Smooth muscle cell (in vitro differentiated cells): ENCODE results near the gene BRF1. TPM values are rescaled to one million over a fixed set of nuclear protein-coding genes. Genes with fewer than 3 reads are reported as not detected.

Experiments
- DNase-seq: peaks from one replicate; lab custom pipeline; 2025; ENCODE audit not compliant: unreplicated experiment; lab: John Stamatoyannopoulos, UW
- H2AFZ ChIP-seq: fragments of 200-600 bp; sonication (generic); 2 replicates; pipeline ENCODE4 v1.6.0; 2016; ENCODE audit warnings: antibody characterized with exemption, low read depth, mild to moderate bottlenecking
- H3F3A ChIP-seq: fragments of 200-600 bp; sonication (generic); 2 replicates; pipeline ENCODE4 v1.6.0; 2017; ENCODE audit warnings: antibody characterized with exemption, low read depth
- H3K27ac ChIP-seq: fragments of 200-600 bp; sonication (generic); 2 replicates; pipeline ENCODE4 v1.5.1; 2016; ENCODE audit warnings: low read depth, mild to moderate bottlenecking
- H3K27me3 ChIP-seq: fragments of 200-600 bp; sonication (generic); 2 replicates; pipeline ENCODE4 v1.6.1; 2016; ENCODE audit warnings: low read depth, mild to moderate bottlenecking
- H3K36me3 ChIP-seq: fragments of 200-600 bp; sonication (generic); 2 replicates; pipeline ENCODE4 v1.5.1; 2016; ENCODE audit warnings: low read depth
- H3K4me1 ChIP-seq: fragments of 200-600 bp; sonication (generic); 2 replicates; pipeline ENCODE4 v1.5.1; 2016; ENCODE audit warnings: low read depth
- H3K4me2 ChIP-seq: fragments of 200-600 bp; sonication (generic); 2 replicates; pipeline ENCODE4 v1.6.0; 2016; ENCODE audit warnings: mild to moderate bottlenecking
- H3K4me3 ChIP-seq: fragments of 200-600 bp; sonication (generic); 2 replicates; pipeline ENCODE4 v1.5.1; 2016; ENCODE audit warnings: mild to moderate bottlenecking
- H3K79me2 ChIP-seq: fragments of 200-600 bp; sonication (generic); 2 replicates; pipeline ENCODE4 v1.6.0; 2016; ENCODE audit warnings: low read depth, mild to moderate bottlenecking
- H3K9ac ChIP-seq: fragments of 200-600 bp; sonication (generic); 2 replicates; pipeline ENCODE4 v1.6.0; 2016; ENCODE audit warnings: low read depth
- H3K9me3 ChIP-seq: fragments of 200-600 bp; sonication (generic); replicated peaks from 2 replicates; pipeline ENCODE4 v1.5.1; 2016; ENCODE audit warnings: low read depth
- H4K20me1 ChIP-seq: fragments of 200-600 bp; sonication (generic); 2 replicates; pipeline ENCODE4 v1.6.0; 2016; ENCODE audit warnings: low read depth
- WGBS: methylation state at CpG from one replicate; pipeline ENCODE4 v1.1.7; 2016; ENCODE audit warnings: low lambda C conversion rate; 5-methylcytosine and 5-hydroxymethylcytosine counted together
- polyA plus RNA-seq: library from polyadenylated mRNA; unstranded; fragments of >200 nt; fragmentation: Nextera tagmentation; extraction: Ambion mirVana; gene quantifications from 2 replicates; pipeline ENCODE4 v1.2.1, GENCODE V29; 2016
- total RNA-seq: library from RNA; depleted of rRNA; stranded (reverse); fragments of >200 nt; gene quantifications from 2 replicates; pipeline ENCODE4 v1.2.3, GENCODE V29; 2014
- TF ChIP-seq, protein P1 (sequence below): fragments of 200-600 bp; sonication (generic); IDR thresholded peaks from 2 replicates; pipeline ENCODE4 v1.5.1; 2017; ENCODE audit warnings: borderline replicate concordance, mild to moderate bottlenecking, antibody characterized with exemption; ENCODE audit not compliant: insufficient read depth, poor library complexity, severe bottlenecking

Gene BRF1
- total and polyA plus RNA-seq, 2 experiments from 2014 or later: 12.5 to 15.9 TPM

DNA sequence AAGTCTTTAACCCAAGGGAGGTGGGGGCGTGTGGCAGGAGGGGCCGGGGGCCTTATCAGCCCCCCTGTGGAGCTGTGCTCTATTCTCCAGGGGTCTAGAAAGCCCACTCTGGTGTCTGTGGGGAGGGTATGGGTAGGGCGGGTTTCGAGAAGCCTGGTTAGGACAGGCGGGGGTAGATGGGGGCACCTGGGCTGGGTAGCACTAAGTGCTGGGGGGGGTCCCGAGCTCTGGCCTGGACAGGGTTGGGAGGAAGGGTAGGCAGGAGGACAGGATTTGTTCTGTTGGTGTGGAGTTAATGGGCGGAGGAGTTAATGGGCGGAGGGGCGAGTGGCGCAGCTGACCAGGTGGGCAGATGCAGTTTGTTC is 15.8 kb upstream of the BRF1 start:
- H3F3A ChIP-seq: no peaks in the 10 kb centered on the region
- peaks cover 59% of the 10 kb centered on the region for H3K79me2 ChIP-seq
- no peak overlapping the region for H3K4me2 ChIP-seq
- DNase-seq: no peak
- 97% methylated on average over 9 of the region's 10 CpGs for WGBS
- no peak overlapping the region for H3K4me3 ChIP-seq
- TF ChIP-seq, protein P1, sequence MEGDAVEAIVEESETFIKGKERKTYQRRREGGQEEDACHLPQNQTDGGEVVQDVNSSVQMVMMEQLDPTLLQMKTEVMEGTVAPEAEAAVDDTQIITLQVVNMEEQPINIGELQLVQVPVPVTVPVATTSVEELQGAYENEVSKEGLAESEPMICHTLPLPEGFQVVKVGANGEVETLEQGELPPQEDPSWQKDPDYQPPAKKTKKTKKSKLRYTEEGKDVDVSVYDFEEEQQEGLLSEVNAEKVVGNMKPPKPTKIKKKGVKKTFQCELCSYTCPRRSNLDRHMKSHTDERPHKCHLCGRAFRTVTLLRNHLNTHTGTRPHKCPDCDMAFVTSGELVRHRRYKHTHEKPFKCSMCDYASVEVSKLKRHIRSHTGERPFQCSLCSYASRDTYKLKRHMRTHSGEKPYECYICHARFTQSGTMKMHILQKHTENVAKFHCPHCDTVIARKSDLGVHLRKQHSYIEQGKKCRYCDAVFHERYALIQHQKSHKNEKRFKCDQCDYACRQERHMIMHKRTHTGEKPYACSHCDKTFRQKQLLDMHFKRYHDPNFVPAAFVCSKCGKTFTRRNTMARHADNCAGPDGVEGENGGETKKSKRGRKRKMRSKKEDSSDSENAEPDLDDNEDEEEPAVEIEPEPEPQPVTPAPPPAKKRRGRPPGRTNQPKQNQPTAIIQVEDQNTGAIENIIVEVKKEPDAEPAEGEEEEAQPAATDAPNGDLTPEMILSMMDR: no peak
- no peaks in the 10 kb centered on the region for H3K36me3 ChIP-seq
- H3K4me1 ChIP-seq: peaks cover 8% of the 10 kb centered on the region
- H3K27ac ChIP-seq: no peak overlapping the region
- H3K9ac ChIP-seq: no peak overlapping the region
- no peaks in the 10 kb centered on the region for H3K9me3 ChIP-seq
- H2AFZ ChIP-seq: no peak overlapping the region
- peaks cover 58% of the 10 kb centered on the region for H4K20me1 ChIP-seq
- no peaks in the 10 kb centered on the region for H3K27me3 ChIP-seq

GRCh38 chr14:105315941-105316576 is 15.3 kb upstream of the BRF1 start:
- H3K4me3 ChIP-seq: peak overlapping the region; percentile 57
- no peaks in the 10 kb centered on the region for H3K9me3 ChIP-seq
- TF ChIP-seq, protein P1: no peak
- no peak overlapping the region for H3K27ac ChIP-seq
- H3K36me3 ChIP-seq: no peaks in the 10 kb centered on the region
- DNase-seq: no peak
- H3K4me1 ChIP-seq: peaks cover 8% of the 10 kb centered on the region
- H4K20me1 ChIP-seq: peaks cover 53% of the 10 kb centered on the region
- no peaks in the 10 kb centered on the region for H3K27me3 ChIP-seq
- H3K79me2 ChIP-seq: peaks cover 54% of the 10 kb centered on the region
- no peak overlapping the region for H2AFZ ChIP-seq
- no peaks in the 10 kb centered on the region for H3F3A ChIP-seq
- WGBS: 72% methylated on average over 15 of the region's 15 CpGs
- H3K9ac ChIP-seq: no peak overlapping the region
- peak overlapping the region; percentile 92 for H3K4me2 ChIP-seq

- H4K20me1 ChIP-seq: peaks cover 45% of the 10 kb centered on the region
- H3K4me1 ChIP-seq: peaks cover 8% of the 10 kb centered on the region
- peak overlapping the region; percentile 57 for H3K4me3 ChIP-seq
- H3K79me2 ChIP-seq: peaks cover 46% of the 10 kb centered on the region
- no peaks in the 10 kb centered on the region for H3K27me3 ChIP-seq
- H3K9me3 ChIP-seq: no peaks in the 10 kb centered on the region
- DNase-seq: no peak
- no peaks in the 10 kb centered on the region for H3K36me3 ChIP-seq
- H3F3A ChIP-seq: no peaks in the 10 kb centered on the region
- TF ChIP-seq, protein P1: no peak
- no peak overlapping the region for H3K27ac ChIP-seq
- no peak overlapping the region for H2AFZ ChIP-seq
- H3K9ac ChIP-seq: no peak overlapping the region
- whole genome bisulfite sequencing: under 1% methylated on average over 46 of the region's 54 CpGs
- H3K4me2 ChIP-seq: peak overlapping the region; percentile 92
These were observed 14.5 kb upstream of the BRF1 start for GRCh38 chr14:105315211-105315721.
